HCT116 (cell line): ENCODE results near the gene C4orf46. TPM values are rescaled to one million over a fixed set of nuclear protein-coding genes. Genes with fewer than 3 reads are reported as not detected.

ENCODE experiments used
- ATAC-seq: fragments of 200-7000 bp; cut with Tn5 transposase; 2 replicates; pipeline ENCODE4 v1.9.1; 2020; ENCODE audit warnings: mild to moderate bottlenecking, moderate library complexity
- BruUV-seq: library from RNA; stranded (reverse); fragments of 400-500 nt; replicated peaks from 2 replicates; lab custom pipeline; 2021; lab: Mats Ljungman, UMichigan
- CTCF ChIA-PET: fragments of 300-600 bp; sonication (Branson Sonifier 250); formaldehyde crosslinking; loops from one replicate; lab custom pipeline; 2021; ENCODE audit warnings: antibody characterized with exemption; lab: Charles Lee
- POLR2A ChIA-PET: fragments of 300-600, 350-600 bp; sonication (Branson Sonifier 250); formaldehyde crosslinking; loops from one replicate; lab custom pipeline; 2021; ENCODE audit warnings: antibody characterized with exemption; lab: Charles Lee
- RAD21 ChIA-PET, 2 experiments: fragments of 300-600 bp; sonication (Branson Sonifier 250); formaldehyde crosslinking; loops; one replicate each; lab custom pipeline; 2023; ENCODE audit warnings: low total read pairs in 2 of 2; ENCODE audit not compliant: uncharacterized antibody in 2 of 2, unreplicated experiment in 2 of 2, low non-redundant PET in 1 of 2; lab: Charles Lee
- DNase-seq: peaks from one replicate; pipeline ENCODE4 v3.0.0-alpha.2; 2010; ENCODE audit warnings: low read depth, low spot score
- H2AFZ ChIP-seq: fragments of 200-600 bp; shearing (Covaris generic), sonication (generic); 2 replicates; pipeline ENCODE4 v1.6.1; 2017; ENCODE audit warnings: low read depth, mixed run types, mixed read lengths, antibody characterized with exemption, low read length; ENCODE audit not compliant: poor library complexity, severe bottlenecking
- H3K27ac ChIP-seq: 2 replicates; pipeline ENCODE4 v1.5.1; 2012; ENCODE audit warnings: low read depth, low read length
- H3K27me3 ChIP-seq: fragments of 200-600 bp; sonication (generic); 2 replicates; pipeline ENCODE4 v1.6.1; 2016; ENCODE audit warnings: mixed run types, low read length, mixed read lengths; ENCODE audit not compliant: insufficient read depth
- H3K36me3 ChIP-seq, 2 experiments: fragments of 200-500 bp in 1 of 2; fragments of 200-600 bp in 1 of 2; sonication (Bioruptor generic) in 1 of 2; sonication (generic) in 1 of 2; 2 replicates each; pipeline versions ENCODE4 v1.5.1 to v1.6.1; 2014 to 2016; ENCODE audit warnings: low read length in 2 of 2, inconsistent platforms in 1 of 2, mixed read lengths in 1 of 2, mixed run types in 1 of 2; ENCODE audit not compliant: insufficient read depth in 2 of 2, control insufficient read depth in 1 of 2
- H3K4me1 ChIP-seq, 2 experiments: fragments of 200-600 bp in 1 of 2; sonication (generic) in 1 of 2; 2 replicates each; pipeline versions ENCODE4 v1.5.1 to v1.6.1; 2012 to 2017; ENCODE audit warnings: low read length in 2 of 2, inconsistent platforms in 1 of 2, mild to moderate bottlenecking in 1 of 2, mixed read lengths in 1 of 2, mixed run types in 1 of 2, moderate library complexity in 1 of 2; ENCODE audit not compliant: insufficient read depth in 2 of 2, control insufficient read depth in 1 of 2
- H3K4me2 ChIP-seq: fragments of 200-600 bp; sonication (generic); 2 replicates; pipeline ENCODE4 v1.6.1; 2017; ENCODE audit warnings: mixed run types, low read length, mixed read lengths
- H3K4me3 ChIP-seq, 2 experiments: fragments of 200-600 bp in 1 of 2; sonication (generic) in 1 of 2; replicated peaks in 1 of 2; 2 replicates each; pipeline ENCODE4 v1.5.1; 2011 to 2016; ENCODE audit warnings: low read length in 2 of 2, control low read depth in 1 of 2, low read depth in 1 of 2, mild to moderate bottlenecking in 1 of 2, mixed read lengths in 1 of 2, mixed run types in 1 of 2
- H3K79me2 ChIP-seq: fragments of 200-600 bp; sonication (generic); 2 replicates; pipeline ENCODE4 v1.6.1; 2017; ENCODE audit warnings: mild to moderate bottlenecking, mixed run types, low read length, moderate library complexity, mixed read lengths; ENCODE audit not compliant: insufficient read depth
- H3K9ac ChIP-seq: fragments of 200-600 bp; sonication (generic); 2 replicates; pipeline ENCODE4 v1.6.1; 2016; ENCODE audit warnings: low read length, mixed read lengths
- H3K9me2 ChIP-seq: fragments of 200-600 bp; sonication (generic), shearing (Covaris generic); 2 replicates; pipeline ENCODE4 v1.6.1; 2017; ENCODE audit warnings: mixed run types, mild to moderate bottlenecking, moderate library complexity; ENCODE audit not compliant: insufficient read depth
- H3K9me3 ChIP-seq, 2 experiments: fragments of 200-500 bp in 1 of 2; fragments of 200-600 bp in 1 of 2; sonication (Bioruptor generic) in 1 of 2; sonication (generic) in 1 of 2; 2 replicates each; pipeline ENCODE4 v1.6.1; 2014 to 2017; ENCODE audit warnings: low read length in 2 of 2, mixed read lengths in 2 of 2, inconsistent platforms in 1 of 2, low read depth in 1 of 2, mild to moderate bottlenecking in 1 of 2, mixed run types in 1 of 2, moderate library complexity in 1 of 2; ENCODE audit not compliant: control insufficient read depth in 1 of 2, insufficient read depth in 1 of 2
- H4K20me1 ChIP-seq: fragments of 200-600 bp; sonication (generic), shearing (Covaris generic); 2 replicates; pipeline ENCODE4 v1.6.1; 2017; ENCODE audit warnings: mixed run types, mild to moderate bottlenecking, moderate library complexity; ENCODE audit not compliant: insufficient read depth
- CEBPB ChIP-seq: IDR thresholded peaks from 2 replicates; pipeline ENCODE4 v1.6.1; 2012; ENCODE audit warnings: low read depth
- EZH2 ChIP-seq: fragments of 200-600 bp; sonication (generic); IDR thresholded peaks from 2 replicates; pipeline ENCODE4 v1.6.1; 2017; ENCODE audit warnings: antibody characterized with exemption, mixed run types
- FOSL1 ChIP-seq: IDR thresholded peaks from 2 replicates; pipeline ENCODE4 v1.6.1; 2012; ENCODE audit warnings: low read depth
- JUND ChIP-seq: IDR thresholded peaks from 2 replicates; pipeline ENCODE4 v1.6.1; 2012
- TCF7L2 ChIP-seq: IDR thresholded peaks from 2 replicates; pipeline ENCODE4 v1.7.0; 2011; ENCODE audit warnings: borderline replicate concordance, inconsistent platforms; ENCODE audit not compliant: insufficient read depth, insufficient read length; ENCODE audit errors: extremely low read depth
- ZNF274 ChIP-seq: fragments of 200-500 bp; sonication (Bioruptor generic); IDR thresholded peaks from 2 replicates; pipeline ENCODE4 v1.6.1; 2014; ENCODE audit warnings: mild to moderate bottlenecking, low read depth, low read length, inconsistent platforms
- intact Hi-C: fragments of 100-400 bp; cut with micrococcal nuclease; formaldehyde crosslinking; loops from 2 replicates; pipeline ENCODE4 v1.10.0; 2022
- total RNA-seq: library from RNA; stranded (reverse); gene quantifications from one replicate; pipeline ENCODE4 v1.2.1, GENCODE V29; 2021; ENCODE audit not compliant: unreplicated experiment
- TF ChIP-seq, protein P1 (sequence below): IDR thresholded peaks from 2 replicates; pipeline ENCODE4 v1.6.1; 2012
- TF ChIP-seq, protein P2 (sequence below): IDR thresholded peaks from 2 replicates; pipeline ENCODE4 v1.6.1; 2012
- TF ChIP-seq, protein P3 (sequence below), 3 experiments: fragments of 200-600 bp in 1 of 3; sonication (generic) in 1 of 3; IDR thresholded peaks in 2 of 3; conservative IDR thresholded peaks in 1 of 3; 2 replicates each; pipeline ENCODE4 v1.5.1; 2012 to 2017; ENCODE audit warnings: low read depth in 2 of 3, low read length in 2 of 3, antibody characterized with exemption in 1 of 3, borderline replicate concordance in 1 of 3, control low read depth in 1 of 3, mild to moderate bottlenecking in 1 of 3, mixed read lengths in 1 of 3, mixed run types in 1 of 3, moderate library complexity in 1 of 3; ENCODE audit not compliant: insufficient read depth in 1 of 3

C4orf46 gene
- total RNA-seq, 1 experiment from 2014 or later: 16.3 TPM

DNA sequence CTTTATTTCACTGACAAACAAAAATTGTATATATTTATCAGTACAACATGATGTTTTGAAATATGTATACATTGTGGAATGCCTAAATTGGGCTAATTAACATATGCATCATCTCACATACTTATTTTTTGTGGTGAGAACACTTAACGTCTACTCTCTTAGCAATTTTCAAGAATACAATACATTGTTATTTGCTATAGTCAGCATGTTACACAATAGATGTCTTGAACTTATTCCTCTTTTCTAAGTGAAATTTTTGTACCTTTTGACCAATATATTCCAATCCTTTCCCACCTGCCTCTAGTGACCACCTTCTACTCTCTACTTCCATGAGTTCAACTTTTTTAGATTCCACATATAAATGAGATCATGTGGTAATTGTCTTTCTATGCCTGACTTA, 35.1 kb downstream of the C4orf46 start:
- DNase-seq (no peak), ATAC-seq (no peak)
- Histone ChIP-seq H3K9me2 (no peaks in the 10 kb centered on the region), H3K79me2 (no peaks in the 10 kb centered on the region), H3K4me3 (no peak overlapping the region), H3K9ac (no peak overlapping the region), H3K36me3 (no peaks in the 10 kb centered on the region), H3K27me3 (no peaks in the 10 kb centered on the region), H3K27ac (no peak overlapping the region), H3K9me3 (no peaks in the 10 kb centered on the region)
- no TSS peak for BruUV-seq
- RAD21 ChIA-PET: no interaction called here
- intact Hi-C loops: no loop called here
- CTCF ChIA-PET: no interaction called here
- TF ChIP-seq, protein P1, sequence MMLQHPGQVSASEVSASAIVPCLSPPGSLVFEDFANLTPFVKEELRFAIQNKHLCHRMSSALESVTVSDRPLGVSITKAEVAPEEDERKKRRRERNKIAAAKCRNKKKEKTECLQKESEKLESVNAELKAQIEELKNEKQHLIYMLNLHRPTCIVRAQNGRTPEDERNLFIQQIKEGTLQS: no peak
- TF ChIP-seq FOSL1 (no peak), ZNF274 (no peak), EZH2 (no peak), JUND (no peak), TCF7L2 (no peak), CEBPB (no peak)
- TF ChIP-seq, protein P2, sequence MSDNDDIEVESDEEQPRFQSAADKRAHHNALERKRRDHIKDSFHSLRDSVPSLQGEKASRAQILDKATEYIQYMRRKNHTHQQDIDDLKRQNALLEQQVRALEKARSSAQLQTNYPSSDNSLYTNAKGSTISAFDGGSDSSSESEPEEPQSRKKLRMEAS: no peak
- TF ChIP-seq, protein P3, sequence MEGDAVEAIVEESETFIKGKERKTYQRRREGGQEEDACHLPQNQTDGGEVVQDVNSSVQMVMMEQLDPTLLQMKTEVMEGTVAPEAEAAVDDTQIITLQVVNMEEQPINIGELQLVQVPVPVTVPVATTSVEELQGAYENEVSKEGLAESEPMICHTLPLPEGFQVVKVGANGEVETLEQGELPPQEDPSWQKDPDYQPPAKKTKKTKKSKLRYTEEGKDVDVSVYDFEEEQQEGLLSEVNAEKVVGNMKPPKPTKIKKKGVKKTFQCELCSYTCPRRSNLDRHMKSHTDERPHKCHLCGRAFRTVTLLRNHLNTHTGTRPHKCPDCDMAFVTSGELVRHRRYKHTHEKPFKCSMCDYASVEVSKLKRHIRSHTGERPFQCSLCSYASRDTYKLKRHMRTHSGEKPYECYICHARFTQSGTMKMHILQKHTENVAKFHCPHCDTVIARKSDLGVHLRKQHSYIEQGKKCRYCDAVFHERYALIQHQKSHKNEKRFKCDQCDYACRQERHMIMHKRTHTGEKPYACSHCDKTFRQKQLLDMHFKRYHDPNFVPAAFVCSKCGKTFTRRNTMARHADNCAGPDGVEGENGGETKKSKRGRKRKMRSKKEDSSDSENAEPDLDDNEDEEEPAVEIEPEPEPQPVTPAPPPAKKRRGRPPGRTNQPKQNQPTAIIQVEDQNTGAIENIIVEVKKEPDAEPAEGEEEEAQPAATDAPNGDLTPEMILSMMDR (IDR thresholded peaks at IDR 0.05 in 2 of 3, conservative IDR thresholded peaks at IDR 0.05 in 1 of 3; ENCODE audit: borderline replicate concordance in 1 of 3, insufficient read depth in 1 of 3, low read depth in 2 of 3, low read length in 2 of 3): no peak
- TF ChIP-seq, all 23 proteins: peak for 0
- no peak overlapping the region for H3K4me2 ChIP-seq
- H2AFZ ChIP-seq: no peak overlapping the region
- no peaks in the 10 kb centered on the region for H4K20me1 ChIP-seq
- POLR2A ChIA-PET: no interaction called here
- no peaks in the 10 kb centered on the region for H3K4me1 ChIP-seq
